ENCODE data around the gene RYR2. TPM values are rescaled to one million over a fixed set of nuclear protein-coding genes. Genes with fewer than 3 reads are reported as not detected.

RYR2 gene
- under 0.01 and 0.16 TPM in 2 replicates for total RNA-seq

GRCh38 chr1:237041795-237042525 is at the start of gene RYR2:
TSS of gene RYR2 (plus strand) at chr1:237042184. CDS start at chr1:237042522, 338 bp downstream.

GRCh38 chr1:237004116-237004515 is 37.9 kb upstream of the RYR2 start, which contains the start of gene MT1HL1:
TSS of gene MT1HL1 (minus strand) at chr1:237004441. CDS start at chr1:237004372, 69 bp downstream.

Other genes with a start within 250 kb of the RYR2 start
- 16.8 and 21.2 TPM in 2 replicates for gene MTR, start 246.9 kb upstream of the RYR2 start, total RNA-seq
- not detected in 2 replicates for gene MT1HL1, start 37.7 kb upstream of the RYR2 start, total RNA-seq